Dermis microvascular lymphatic vessel endothelial cell (primary cell): ENCODE data around the gene PRKAR2B. TPM values are rescaled to one million over a fixed set of nuclear protein-coding genes. Genes with fewer than 3 reads are reported as not detected.
"Not testable (repeated sequence)": the region's sequence is repeated elsewhere in the genome, so short reads cannot be mapped to it uniquely, and the experiment has no call there.

Experiments used
- DNase-seq, 2 donors: peaks; one replicate each; pipeline versions ENCODE4 v3.0.0 to v3.0.0-alpha.2; 2010; ENCODE audit warnings: low read depth in 2 of 2
- total RNA-seq: library from RNA; depleted of rRNA; stranded (reverse); fragments of >200 nt; gene quantifications from 2 replicates; pipeline ENCODE4 v1.2.1, GENCODE V29; 2014

PRKAR2B gene
- total RNA-seq, 1 donor from 2014 or later = 19.9 TPM

DNA sequence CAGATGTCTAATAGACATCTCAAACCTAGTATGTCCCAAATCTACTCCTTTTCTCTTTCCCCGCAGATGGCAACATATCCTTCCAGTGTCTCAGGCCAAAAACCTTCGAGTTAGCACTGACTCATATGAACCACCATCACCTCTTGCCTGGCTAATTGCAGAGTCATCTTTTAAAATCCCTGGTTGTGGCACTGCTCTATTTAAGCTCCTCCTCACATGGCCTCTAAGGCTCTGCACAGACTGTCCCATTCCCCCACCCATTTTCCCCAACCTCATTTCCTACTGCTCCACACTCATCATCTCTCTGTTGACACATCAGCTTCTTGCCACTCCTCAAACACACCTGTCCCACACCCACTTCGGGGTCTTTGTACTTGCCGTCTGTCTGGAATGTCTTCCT lies 107.5 kb downstream of the PRKAR2B start:
- no peak for DNase-seq

DNA sequence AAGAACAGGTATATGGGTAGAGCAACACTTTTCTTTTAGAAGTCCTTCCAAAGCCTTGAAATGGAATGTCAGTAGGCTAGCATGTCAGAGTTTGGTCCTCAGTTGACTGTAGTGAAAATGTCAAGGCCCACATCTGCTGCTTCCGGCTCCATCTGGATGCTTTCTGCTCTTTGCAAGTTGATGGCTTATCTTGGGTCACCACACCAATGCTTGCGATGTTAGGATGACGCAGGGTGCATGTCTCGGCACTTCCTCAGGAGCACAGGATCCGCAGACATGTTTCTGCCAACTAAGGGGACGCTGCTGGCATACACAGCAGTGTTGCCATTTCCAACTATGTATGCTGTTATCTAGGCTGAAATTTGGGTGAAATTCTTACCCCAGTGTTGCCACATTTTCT lies 110.3 kb downstream of the PRKAR2B start:
- no peak for DNase-seq

DNA sequence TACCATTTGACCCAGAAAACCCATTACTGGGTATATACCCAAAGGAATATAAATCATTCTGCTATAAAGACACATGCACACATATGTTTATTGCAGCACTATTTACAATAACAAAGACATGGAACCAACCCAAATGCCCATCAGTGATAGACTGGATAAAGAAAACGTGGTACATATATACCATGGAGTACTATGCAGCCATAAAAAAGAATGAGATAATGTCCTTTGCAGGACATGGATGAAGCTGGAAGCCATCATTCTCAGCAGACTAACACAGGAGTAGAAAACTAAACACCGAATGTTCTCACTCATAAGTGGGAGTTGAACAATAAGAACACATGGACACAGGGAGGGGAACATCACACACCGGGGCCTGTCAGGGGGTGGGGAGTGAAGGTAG lies 111.2 kb downstream of the PRKAR2B start:
- DNase-seq = not testable (repeated sequence)

DNA sequence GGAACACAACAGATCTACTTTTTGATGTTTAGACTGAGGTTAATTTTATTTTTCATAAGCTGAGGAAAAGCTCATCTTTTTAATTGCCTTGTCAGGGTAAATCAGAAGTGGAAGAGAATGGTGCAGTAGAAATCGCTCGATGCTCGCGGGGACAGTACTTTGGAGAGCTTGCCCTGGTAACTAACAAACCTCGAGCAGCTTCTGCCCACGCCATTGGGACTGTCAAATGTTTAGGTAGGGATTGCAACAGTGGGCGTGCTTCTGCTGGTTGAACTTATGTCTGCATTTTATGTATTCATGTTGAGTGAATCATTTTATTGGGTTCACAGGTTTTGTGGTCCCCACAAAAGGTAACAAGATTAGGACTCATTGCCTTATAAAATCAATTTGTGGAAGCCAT lies 112.6 kb downstream of the PRKAR2B start:
- DNase-seq = no peak

DNA sequence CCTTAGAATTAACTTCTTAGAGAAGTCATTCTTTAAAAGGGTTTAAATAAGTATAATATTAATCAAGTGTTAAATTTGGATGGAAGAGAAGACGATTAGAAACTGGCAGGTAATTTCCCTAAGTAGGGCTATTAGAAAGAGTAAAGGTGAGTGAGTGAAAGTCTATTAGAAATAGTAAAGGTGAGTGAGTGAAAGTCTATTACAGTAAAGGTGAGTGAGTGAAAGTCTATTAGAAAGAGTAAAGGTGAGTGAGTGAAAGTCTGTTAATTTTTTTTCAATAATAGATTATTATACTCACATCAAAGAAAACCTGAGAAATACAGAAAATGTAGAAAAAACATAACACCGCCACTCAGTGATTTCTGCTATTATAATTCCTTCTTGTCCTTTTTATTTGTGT lies 113.5 kb downstream of the PRKAR2B start:
- DNase-seq = no peak

DNA sequence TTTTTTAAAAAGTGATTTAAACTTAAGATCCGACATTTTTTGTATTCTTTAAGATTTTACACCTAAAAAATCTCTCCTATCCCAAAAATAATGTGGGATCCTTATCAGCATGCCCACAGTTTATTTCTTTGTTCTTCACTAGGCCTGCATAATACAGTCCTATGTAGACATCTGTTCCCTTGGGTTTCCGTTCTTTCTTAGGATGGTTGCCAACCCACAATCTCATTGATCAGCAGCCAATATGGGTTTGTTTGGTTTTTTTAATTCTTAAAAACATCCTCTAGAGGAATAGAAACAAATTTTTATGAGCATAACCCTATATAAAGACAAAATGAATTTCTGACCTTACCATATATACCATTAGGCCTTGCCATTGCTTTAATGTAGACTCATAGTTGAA lies 115.9 kb downstream of the PRKAR2B start:
- no peak for DNase-seq

DNA sequence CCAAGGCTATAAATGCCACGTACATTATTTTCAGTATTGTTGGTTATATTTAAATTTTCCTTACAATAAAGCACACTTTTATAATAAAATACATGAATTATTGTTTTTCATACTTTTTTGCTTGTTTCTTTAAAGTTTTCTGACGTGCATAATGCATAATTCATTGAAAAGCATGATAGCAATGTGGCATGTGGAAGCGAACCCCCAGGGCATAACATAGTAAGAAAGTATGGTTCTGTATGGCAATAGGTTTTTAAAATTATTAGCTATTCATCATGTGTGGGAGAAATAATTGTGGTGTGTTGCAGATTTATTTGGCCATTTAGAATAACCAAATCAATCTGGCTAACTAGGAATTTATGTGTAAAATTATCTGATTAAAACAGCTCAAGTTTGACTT lies 116.9 kb downstream of the PRKAR2B start:
- DNase-seq = no peak

DNA sequence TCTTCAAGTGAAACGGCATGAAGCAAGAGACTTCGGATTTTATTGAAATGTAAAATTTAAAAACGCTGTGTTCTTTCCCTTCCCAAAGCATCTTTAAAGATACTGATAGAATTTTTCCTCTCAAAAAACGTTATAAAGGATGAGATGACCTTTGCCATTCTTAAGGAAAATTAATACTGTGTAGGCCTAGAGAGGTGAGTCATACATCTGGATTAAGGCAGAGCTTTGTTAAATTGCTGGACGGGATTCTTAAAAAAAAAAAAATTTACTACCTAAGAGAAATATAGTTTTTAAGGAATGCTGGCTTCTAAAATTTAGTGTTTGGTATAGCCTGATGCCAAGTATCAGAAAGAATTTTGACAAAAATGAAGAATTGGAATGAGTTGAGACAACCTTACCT lies 118.0 kb downstream of the PRKAR2B start:
- DNase-seq = no peak

DNA sequence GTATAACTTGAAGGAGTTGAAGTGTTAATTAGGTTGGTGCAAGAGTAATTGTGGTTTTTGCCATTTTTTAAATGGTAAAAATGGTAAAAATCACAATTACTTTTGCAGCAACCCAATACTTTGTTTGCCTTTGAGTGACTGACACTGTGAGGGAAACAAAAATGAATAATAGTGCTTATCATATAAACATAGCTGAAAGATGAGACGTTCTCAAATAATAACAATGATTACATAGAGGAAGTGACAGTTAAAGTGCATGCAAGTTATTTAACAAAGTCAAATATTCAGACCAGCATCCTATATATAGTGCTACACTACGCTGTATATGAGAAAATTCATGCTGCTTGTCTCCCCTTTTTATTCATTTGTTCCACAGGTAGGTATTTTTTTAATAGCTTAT lies 119.6 kb downstream of the PRKAR2B start:
- peak; percentile 17 to 57 for DNase-seq

DNA sequence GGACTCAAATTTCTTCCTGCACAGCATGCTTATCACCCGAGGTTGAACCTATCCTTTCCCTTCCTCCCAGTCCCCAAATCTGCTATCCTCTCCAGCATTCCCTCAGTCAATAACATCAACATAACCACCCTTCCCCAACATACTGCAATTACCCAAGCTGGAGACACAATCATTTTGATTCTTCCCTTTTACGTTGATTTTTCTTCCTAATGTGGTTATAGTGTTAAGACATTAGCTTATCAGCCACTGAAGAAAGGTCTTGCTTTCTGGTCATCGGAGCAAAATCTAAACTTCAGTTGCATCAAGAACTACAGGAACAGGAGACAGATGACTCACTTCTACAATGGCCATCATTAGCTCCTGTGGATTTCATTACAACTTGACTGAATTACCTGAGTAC lies 120.8 kb downstream of the PRKAR2B start:
- DNase-seq = no peak

DNA sequence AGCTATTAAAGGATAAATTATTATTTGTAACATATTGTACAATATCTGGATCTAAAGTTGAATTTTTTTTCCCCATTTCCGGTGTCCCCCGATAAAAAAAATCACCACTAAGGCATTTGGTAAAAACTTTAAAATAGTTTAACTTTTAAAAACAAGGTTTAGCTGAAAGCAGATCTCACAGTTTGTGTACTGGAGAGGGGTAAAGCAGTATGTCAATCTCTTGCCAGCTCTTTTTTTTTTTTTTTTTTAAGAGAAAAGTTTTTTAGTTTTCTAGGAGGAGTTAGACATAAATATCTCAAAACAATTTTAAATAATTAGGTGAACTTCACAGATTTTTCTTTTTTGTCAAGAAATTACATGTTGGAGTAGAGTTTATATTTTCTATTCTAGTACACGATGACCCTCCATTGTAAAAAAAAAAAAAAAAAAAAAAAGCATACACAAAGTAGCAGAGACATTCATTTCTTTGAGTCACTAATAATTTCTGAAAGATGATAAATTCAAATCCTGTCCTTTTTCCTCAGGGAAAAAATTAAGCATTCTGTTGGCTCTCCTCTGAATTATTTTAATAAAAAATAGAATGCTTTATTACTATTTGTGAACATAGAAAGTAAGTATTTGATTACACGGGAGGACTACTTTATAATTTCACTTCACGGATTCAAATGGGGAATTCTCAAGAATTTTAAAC lies 122.4 kb downstream of the PRKAR2B start:
- DNase-seq = no peak

DNA sequence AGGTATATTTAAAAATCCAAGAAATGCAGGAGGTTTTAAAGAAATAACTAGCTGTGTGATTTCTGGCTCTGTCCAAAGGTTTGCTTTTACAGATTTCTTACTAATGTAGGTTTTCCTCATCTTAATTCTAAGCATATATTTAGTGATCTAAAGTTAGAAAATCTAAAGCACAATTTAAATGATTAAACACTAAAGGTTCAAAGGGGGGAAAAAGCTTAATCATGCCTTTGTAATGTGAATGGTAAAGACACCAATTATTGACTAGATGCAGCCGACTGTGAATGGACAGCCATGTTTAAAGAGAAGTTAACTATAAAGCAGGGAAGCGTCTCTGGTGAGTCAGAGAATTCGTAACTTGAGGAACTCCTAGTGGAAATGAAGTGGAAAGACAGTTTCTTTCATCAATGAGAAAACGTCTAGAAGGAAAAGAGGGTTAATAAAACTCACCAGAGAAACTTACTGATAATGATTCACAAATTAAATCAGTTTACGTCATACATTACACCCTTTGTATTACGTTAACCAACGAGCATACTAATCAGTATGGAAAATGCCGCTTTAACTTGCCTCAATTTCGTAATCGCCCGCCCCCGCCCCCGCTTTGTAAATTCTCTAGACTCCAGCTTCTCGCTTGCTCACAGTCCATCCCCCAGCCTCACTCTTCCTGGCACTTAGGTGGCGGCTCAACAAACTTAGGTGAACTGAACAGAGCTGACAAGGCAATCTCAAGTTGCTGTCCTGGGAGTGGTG lies 123.2 kb downstream of the PRKAR2B start:
- DNase-seq = peak; percentile 75 to 87

DNA sequence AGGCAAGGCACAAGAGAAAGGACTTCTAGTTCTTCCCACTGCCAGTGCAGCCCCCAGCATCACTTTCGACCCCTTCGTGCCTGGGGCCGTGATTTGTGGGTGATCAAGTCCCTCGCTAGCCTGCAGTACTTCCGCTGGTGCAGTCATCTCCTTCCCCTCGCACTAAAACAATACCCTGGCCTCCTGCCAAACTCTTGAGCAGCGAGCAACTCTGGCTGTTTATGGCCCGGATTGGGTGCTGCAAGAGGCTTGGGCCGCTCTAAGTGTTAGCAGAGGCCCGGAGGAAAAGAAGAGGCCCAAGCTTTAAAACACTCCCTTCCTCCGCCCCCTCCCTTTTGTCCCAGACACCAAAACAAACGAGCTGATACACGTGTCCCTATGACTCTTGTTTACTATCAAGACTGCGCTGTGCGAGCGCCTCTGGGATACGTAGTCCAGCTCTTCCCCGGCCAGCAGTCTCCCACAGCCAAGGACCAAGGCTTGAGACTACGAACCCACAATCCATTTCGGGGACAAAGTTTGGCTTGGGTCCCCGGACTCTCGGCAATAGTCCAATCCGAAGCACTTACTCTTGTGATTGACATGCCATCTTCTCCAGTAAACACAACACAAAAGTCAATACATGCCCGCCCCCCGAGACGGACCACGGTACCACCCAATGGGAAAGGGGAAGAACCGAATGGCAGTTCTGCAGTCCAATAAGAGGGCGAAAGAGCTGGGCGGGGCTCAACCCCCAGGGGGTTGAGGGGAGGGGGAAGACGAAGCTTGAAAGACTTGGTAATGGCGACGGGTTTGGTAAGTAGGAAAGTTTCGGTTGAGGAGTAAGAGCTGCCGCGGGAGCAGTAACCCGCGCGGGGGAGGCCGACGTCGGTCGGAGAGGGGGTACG lies 124.0 kb downstream of the PRKAR2B start, which contains the start of gene HBP1:
TSS of gene HBP1 (plus strand) at position 771 of the 887 bp plus-strand sequence. CDS start 10,891 bp downstream, outside the sequence.
- DNase-seq = peak; percentile 100

DNA sequence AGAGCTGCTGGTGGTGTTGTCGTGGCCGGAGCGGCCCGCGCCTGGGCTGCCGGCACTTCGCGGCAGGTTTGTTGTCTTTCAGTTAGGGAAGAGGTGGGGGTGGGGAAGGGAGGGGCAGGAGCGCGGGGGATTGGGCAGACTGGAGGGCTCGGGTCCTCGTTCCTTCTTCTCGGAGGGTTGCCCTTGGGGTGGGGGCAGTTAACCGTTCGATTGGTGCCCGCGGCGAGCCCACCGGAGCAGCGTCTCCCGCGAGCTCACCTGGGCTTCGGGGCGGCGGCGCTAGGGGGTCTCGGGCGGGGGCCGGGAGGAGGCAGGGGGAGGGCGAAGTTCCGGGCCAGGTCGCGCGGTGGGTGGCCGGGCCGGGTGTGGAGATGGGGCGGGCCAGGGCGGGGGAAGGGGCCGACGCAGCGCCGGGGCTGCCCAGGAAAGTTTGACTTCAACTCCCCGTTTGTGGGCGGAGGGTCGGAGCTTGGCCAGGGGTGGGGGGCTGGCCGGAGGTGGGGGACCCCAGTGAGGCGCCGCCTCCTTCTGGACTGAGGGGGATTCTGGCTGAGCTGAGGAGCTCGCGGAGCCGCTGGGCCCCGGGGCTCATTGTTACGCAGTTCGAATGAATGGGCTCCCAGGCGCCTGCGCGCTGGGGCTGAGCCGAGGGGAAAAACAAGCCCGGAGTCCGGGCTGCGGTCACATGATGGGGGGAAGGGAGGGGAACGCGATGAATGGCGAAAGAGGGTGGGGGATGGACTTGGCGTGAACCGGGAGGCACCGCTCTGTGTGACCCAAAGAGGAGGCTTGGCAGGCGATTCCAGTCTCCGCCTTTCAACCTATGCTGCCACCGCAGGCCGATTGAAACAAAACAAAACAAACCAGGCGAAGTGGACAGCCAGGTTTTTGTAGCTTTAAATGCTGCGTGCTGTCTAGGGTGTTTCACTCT lies 124.9 kb downstream of the PRKAR2B start:
- peak; percentile 98 for DNase-seq

DNA sequence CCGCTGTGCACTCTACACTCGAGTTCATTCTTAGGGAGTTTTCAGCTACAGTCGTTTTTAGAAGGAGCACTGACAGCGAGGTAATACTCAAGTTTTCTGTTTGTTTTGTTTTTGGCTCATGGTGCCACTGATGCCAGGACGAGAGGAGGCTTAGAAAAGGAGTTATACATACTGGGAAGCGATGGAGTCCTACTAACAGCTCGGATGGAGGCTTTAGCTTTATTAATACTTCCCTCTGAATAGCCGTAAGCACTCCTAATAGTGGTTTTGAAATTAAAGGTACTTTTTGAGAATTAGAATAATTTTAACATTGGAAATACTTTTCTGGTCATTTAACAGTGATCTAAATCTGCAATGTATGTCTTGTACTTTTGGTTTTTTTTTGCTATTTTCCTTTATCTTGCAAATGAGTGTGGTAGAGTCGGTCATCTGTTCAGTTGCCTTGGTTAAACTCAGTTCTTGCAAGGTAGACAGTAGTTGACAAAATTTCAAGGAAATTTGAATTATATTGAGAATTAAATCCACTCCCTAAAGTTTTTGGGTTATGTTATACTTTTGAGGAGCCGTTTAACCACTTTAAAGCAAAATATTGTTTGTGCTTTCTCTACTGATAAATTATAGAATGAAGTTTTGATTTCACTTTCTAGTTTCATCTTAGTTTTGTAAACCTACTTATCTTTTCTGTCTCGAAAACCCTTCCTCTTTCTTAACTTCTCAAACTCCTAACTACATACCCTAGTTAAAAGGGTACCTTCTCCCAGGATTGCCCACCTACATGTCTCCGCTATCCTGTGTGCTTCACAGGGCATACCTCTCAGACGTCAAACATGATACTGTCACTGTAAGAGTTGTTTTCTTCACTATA lies 125.8 kb downstream of the PRKAR2B start:
- DNase-seq = no peak

DNA sequence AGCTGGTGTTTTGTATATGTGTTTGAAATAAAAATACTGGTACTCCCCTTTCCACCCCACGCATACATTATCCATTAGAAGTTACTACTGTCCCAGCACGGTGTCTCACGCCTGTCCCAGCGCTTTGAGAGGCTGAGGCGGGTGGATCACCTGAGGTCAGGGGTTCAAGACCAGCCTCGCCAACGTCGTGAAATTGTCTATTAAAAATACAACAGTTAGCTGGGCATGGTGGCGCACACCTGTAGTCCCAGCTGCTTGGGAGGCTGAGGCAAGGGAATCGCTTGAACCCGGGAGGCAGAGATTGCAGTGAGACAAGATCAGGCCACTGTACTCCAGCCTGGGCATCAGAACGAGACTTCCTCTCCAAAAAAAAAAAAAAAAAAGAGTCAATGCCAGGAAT lies 127.0 kb downstream of the PRKAR2B start:
- DNase-seq = no peak

DNA sequence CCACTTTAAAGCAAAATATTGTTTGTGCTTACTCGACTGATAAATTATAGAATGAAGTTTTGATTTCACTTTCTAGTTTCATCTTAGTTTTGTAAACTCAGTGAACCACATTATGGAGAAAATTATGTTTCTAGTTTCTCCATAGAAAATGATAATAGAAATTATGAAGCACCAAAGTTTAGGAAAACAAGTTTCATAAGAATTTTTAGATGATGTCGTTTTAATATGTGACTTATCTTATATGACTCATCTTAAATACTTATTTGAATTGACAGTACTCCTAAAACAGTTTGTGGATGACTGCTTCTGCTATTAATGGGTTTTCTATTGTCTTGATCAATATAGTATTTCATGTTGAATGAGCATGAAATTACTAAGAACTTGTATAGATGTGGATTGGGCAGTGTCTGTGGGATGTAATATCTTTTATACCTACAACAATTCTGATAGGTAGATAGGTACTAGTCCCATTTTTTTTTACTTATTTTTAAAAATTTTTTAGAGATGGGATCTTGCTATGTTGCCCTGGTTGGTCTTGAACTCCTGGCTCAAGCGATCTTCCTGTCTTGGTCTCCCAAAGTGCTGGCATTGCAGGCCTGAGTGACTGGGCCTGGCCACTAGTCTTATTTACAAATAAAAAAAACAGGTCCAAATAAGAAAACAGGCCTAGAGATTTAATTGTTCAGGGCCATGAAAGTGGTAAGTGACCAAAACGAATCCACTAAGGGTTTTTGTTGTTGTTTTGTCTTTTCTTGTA lies 127.9 kb downstream of the PRKAR2B start:
- DNase-seq = no peak

DNA sequence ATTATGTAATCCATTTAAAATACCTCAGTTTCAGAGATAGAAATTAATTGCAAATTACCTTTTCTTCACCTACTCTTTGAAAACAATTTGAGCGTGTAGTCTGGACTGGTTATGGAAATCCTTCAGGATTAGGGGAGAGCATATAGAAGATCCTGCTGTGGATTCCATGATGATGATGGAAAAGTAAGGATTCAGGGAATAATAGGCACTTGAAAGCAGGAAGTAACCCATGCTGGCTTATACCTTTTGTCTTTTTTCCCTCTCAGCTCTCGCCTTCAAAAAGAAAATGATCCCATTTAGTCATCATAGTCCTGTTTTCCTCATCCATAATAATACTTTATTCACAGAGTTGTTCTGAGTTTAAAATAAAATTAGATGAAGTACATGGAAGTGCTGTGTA lies 128.7 kb downstream of the PRKAR2B start:
- no peak for DNase-seq

DNA sequence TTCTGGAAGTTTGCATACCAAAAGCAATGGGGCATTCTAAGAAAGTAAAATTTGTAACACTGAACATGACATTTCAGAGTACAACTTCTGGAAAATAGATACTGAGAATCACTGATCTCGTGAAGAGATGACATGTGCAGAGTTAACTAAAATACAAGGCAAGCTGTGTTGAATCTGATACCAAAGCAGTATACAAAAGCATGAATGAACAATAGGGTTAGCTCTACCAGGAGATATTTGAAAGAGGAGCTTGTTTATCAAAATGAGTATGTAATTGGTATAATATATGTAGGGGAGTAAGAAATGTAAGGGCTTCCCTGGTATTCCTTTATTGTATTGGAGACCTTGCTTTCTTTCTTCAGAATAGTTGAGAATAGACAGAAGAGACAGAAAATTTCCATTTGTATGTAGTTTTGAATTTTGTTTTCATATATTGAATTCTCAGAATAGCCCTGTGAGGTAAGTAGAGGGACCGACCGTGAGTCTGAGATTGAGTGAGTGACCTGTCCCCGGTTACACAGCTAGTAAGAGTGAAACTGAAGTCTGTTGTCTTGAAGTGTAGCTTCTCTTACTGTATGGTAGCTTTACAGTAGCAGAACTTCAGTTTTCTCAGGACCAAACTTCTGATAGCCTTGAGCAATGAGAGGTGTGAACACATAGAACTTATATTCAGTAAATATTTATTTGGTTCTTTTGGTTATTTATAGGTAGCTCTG lies 129.3 kb downstream of the PRKAR2B start:
- no peak for DNase-seq
